Hair follicular keratinocyte (primary cell): Measurements from ENCODE around the gene NT5M. TPM values are rescaled to one million over a fixed set of nuclear protein-coding genes. Genes with fewer than 3 reads are reported as not detected.

ENCODE experiments used
- total RNA-seq: library from RNA; depleted of rRNA; stranded (reverse); fragments of >200 nt; gene quantifications from 2 replicates; pipeline ENCODE4 v1.2.3, GENCODE V29; 2015

Gene NT5M
- 1.3 and 3.0 TPM in 2 replicates for total RNA-seq

DNA sequence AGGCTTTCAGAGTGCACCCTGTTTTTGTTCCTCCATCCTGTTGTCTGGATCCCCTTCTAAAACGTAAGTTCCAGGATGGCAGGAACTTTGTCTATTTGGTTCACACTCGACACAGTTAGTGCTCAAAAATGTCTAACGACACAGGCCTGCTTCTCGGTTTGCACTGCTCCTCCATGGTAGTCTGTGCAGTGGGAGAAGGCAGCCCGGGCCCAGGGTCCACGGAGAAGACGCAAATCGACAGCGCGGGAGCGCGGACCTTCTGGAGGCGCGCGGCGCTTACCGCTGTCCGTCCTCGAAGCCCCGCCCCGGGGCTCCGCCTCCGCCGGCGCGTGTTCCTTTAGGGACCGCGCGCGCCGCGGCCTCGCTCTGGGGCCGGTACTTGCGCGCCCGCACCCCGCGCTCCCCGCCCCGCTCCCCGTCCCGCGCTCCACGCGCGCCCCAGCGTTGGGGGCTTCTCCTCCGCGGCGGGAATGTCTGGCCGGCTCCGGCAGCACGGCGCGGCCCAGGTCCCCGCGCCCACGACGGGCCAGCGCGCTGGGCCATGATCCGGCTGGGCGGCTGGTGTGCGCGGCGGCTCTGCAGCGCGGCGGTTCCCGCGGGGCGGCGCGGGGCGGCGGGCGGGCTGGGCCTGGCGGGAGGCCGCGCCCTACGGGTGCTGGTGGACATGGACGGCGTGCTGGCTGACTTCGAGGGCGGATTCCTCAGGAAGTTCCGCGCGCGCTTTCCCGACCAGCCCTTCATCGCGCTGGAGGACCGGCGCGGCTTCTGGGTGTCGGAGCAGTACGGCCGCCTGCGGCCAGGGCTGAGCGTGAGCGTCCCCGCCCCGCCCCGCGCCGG is at the start of gene NT5M:
NT5M (plus strand) TSS at position 364 of the 837 bp plus-strand sequence; CDS start at position 542, 178 bp downstream.

DNA sequence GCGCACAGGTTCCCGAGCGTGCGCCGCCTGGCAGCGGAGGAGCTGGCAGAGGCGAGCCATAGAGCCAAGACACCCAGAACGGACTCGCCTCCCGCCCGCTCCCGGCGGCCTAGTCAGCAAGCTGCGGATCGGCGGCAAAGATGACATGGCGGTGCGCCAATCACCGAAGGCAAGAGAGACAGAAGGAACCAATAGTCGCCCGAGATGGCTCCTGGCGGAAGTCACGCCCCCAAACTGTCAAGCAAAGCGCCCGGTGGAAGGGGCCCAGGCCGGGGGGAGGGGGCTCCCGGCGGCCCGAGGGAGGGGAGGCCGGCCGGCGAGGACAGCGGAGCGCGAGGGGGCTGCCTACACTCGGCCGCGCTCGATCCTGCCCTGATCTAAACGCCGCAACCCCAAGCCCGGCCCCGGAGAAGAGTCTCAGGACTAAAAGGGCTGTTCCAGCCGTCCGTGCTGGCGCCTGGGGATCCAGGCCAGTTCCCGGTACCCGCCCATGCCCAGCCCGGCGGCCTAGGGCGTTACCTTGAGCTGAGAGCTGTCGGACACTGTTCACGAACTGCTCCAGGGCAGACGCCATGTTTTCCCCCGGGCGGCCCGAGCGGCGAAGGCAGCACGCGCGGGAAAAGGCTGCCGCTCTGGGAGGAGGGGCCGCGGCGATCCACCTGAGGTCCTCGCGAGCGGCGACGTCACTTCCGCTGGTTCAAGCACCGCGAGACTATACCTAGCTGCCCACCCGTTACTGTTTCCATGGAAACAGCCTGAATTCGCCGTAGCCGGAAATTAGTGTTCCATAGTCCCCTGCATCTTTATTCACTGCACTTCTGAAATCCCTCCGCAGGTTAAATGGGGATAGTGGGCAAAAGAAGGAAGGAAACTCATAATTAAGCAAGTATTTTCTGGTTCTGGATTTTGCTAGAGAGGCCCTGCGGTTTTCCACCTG is 22.3 kb upstream of the NT5M start, which contains the start of gene COPS3:
COPS3 (minus strand) TSS at position 634 of the 937 bp plus-strand sequence; CDS start at position 574, 60 bp downstream.

Other genes with a start within 250 kb of the NT5M start
- 0.78 and 2.1 TPM in 2 replicates for gene PLD6, start 97.0 kb upstream of the NT5M start, total RNA-seq
- gene FLCN, start 66.2 kb upstream of the NT5M start, total RNA-seq, result 12.7 and 12.8 TPM in 2 replicates
- gene COPS3, start 22.1 kb upstream of the NT5M start, total RNA-seq, result 65.8 and 118 TPM in 2 replicates
- gene MED9, start 173.6 kb downstream of the NT5M start, total RNA-seq, result 9.4 and 13.9 TPM in 2 replicates
- gene RASD1, start 193.0 kb downstream of the NT5M start, total RNA-seq, result 0.16 TPM in 1 of 2 replicates, not detected in the other